GM21367 (cell line): Measurements from ENCODE around the gene IFFO2.

ENCODE experiments used
- ATAC-seq: cut with Tn5 transposase; IDR thresholded peaks from one replicate; pipeline ENCODE4 v1.9.1; 2021; ENCODE audit not compliant: unreplicated experiment

The IFFO2 gene

GRCh38 chr1:18921516-18922251, 34.8 kb downstream of the IFFO2 start:
- ATAC-seq: no peak

- no peak for ATAC-seq
Measured at GRCh38 chr1:18920931-18921330, 35.5 kb downstream of the IFFO2 start.

GRCh38 chr1:18919956-18920355, 36.5 kb downstream of the IFFO2 start:
- ATAC-seq: no peak

- no peak for ATAC-seq
Measured at GRCh38 chr1:18919197-18919905, 37.1 kb downstream of the IFFO2 start.

GRCh38 chr1:18918417-18918816, 38.1 kb downstream of the IFFO2 start:
- ATAC-seq: no peak

GRCh38 chr1:18917071-18917799, 39.2 kb downstream of the IFFO2 start:
- ATAC-seq: no peak

- no peak for ATAC-seq
Measured at GRCh38 chr1:18915341-18915740, 41.1 kb downstream of the IFFO2 start.

- no peak for ATAC-seq
Measured at GRCh38 chr1:18913065-18913835, 43.2 kb downstream of the IFFO2 start.

GRCh38 chr1:18912550-18912949, 43.9 kb downstream of the IFFO2 start:
- no peak for ATAC-seq

GRCh38 chr1:18908911-18909771, 47.3 kb downstream of the IFFO2 start:
- ATAC-seq: no peak

- no peak for ATAC-seq
Measured at GRCh38 chr1:18907917-18908845, 48.3 kb downstream of the IFFO2 start.

- no peak for ATAC-seq
Measured at GRCh38 chr1:18907021-18907916, 49.2 kb downstream of the IFFO2 start.

GRCh38 chr1:18903291-18903756, 53.2 kb downstream of the IFFO2 start:
- no peak for ATAC-seq

- ATAC-seq: peak; percentile 88
Measured at GRCh38 chr1:18902523-18903290, 53.8 kb downstream of the IFFO2 start, which contains the start of gene ALDH4A1. Gene ALDH4A1 (minus strand): TSS chr1:18902555. CDS start chr1:18902523, 32 bp downstream.

- peak; percentile 15 for ATAC-seq
Measured at GRCh38 chr1:18901952-18902522, 54.4 kb downstream of the IFFO2 start.

- ATAC-seq: no peak
Measured at GRCh38 chr1:18901147-18901951, 55.1 kb downstream of the IFFO2 start.
